Skeletal muscle cell (primary cell): Measurements from ENCODE around the gene CNOT9.

Source experiments
- DNase-seq: peaks from one replicate; pipeline ENCODE4 v3.0.0-alpha.2; 2010; ENCODE audit warnings: low read depth
- H3K4me3 ChIP-seq: 2 replicates; pipeline ENCODE4 v1.5.1; 2011; ENCODE audit warnings: low read depth, mild to moderate bottlenecking, control low read depth, low read length, moderate library complexity

CNOT9 gene

GRCh38 chr2:218642121-218642656 lies 73.5 kb downstream of the CNOT9 start:
- no peak overlapping the region for H3K4me3 ChIP-seq
- DNase-seq, result no peak

DNA sequence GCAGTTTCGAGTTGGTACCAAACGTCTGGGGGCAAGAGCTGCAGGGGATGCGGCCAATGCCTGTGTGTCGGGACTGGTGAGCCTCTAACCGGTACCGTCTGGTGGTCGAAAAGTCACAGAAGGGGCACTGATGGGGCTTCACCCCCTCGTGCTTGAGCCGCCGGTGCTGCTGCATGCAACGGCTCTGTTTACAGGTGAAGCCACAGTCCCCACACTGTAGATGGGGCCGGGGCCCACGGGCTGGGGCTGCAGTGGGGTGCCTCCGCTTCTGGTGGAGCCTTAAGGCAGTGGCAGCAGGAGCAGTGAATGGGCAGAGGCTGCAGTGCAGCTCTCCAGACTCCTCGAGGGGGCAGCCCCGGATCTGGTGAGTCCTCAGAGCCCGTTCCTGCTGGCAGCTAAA lies 74.1 kb downstream of the CNOT9 start:
- no peak overlapping the region for H3K4me3 ChIP-seq
- no peak for DNase-seq

DNA sequence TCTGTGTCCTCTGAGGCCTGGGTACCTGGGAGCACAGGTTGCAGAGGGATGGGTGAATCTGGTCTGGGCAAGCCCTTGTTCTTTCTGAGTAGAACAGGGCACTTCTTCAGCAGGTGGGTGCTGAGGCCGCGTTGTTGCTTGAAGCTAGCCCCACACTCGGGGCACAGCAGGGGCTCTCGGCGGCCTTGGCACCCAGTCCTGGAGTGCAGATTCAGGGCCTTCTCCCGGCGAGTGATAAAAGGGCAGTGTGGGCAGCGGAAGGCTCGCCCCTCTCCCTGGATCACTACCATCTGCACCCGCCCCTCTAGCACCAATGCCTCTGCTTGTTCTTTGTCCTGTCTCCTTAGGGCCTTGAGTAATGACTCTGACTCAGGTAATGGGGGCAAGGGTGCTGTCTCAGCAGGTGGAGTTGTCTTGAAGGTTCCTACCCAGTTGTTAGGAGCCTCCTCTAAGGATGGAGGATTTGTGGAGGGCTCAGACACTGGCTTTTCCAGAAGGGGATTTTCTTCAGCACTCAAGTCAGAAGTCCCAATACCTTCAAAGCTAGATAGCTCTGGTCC lies 75.2 kb downstream of the CNOT9 start:
- no peak for DNase-seq

GRCh38 chr2:218644721-218645120 lies 76.1 kb downstream of the CNOT9 start:
- no peak for DNase-seq
- no peak overlapping the region for H3K4me3 ChIP-seq

More for the DNA sequence above, 75.2 kb downstream of the CNOT9 start:
- H3K4me3 ChIP-seq, result no peak overlapping the region

DNA sequence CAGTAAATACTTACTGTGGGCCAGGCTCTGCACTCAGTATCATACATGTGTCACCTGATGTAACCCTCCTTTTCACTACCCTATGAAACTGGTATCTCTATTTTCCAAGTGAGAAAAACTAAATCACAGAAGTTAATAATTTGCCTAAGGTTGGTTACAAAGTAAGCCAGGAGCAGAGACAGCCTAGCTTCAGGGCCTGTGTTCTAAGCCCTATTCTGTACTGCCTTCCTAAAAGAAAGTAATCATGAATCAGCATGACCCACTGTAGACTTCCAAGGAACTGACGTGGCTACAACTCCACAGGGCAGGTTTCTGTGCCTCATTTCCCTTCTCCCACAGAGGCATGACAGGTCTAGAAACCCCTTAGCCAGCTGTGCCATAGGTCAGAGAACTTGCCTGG lies 76.5 kb downstream of the CNOT9 start:
- DNase-seq, result peak; percentile 30
- H3K4me3 ChIP-seq, result no peak overlapping the region
